K562 (cell line): ENCODE data around the gene SLIRP. TPM values are rescaled to one million over a fixed set of nuclear protein-coding genes. Genes with fewer than 3 reads are reported as not detected.

Experiments
- HLTF ChIP-seq: fragments of 450-650 bp; IDR thresholded peaks from 2 replicates; pipeline ENCODE4 v1.6.1; 2016
- PTTG1 ChIP-seq: fragments of 450-650 bp; IDR thresholded peaks from 2 replicates; pipeline ENCODE4 v1.6.1; 2016; ENCODE audit warnings: low read depth, mild to moderate bottlenecking, missing genetic modification characterization, missing compliant biosample characterization
- RBM15 ChIP-seq: fragments of 200-400 bp; formaldehyde crosslinking; IDR thresholded peaks from 2 replicates; pipeline ENCODE4 v1.6.1; 2018; ENCODE audit warnings: mild to moderate bottlenecking, low read length, moderate library complexity; ENCODE audit not compliant: insufficient read depth
- TAL1 ChIP-seq: fragments of 450-650 bp; IDR thresholded peaks from 2 replicates; pipeline ENCODE4 v1.6.1; 2016; ENCODE audit warnings: mild to moderate bottlenecking
- ZNF311 ChIP-seq: fragments of 250-450 bp; sonication (Bioruptor Pico); IDR thresholded peaks from 2 replicates; pipeline ENCODE4 v1.4.0; 2020; ENCODE audit warnings: mild to moderate bottlenecking, moderate library complexity
- ZNF586 ChIP-seq: fragments of 450-650 bp; formaldehyde crosslinking; conservative IDR thresholded peaks from 2 replicates; pipeline ENCODE4 v1.4.0; 2020; ENCODE audit warnings: mild to moderate bottlenecking, moderate library complexity
- polyA plus RNA-seq, 8 experiments: library from polyadenylated mRNA; depleted of rRNA in 4 of 8; stranded (reverse) in 5 of 8; unstranded in 3 of 8; fragments of >200 nt; fragmentation: Nextera tagmentation in 2 of 8; fragmentation: Illumina TruSeq in 1 of 8; extraction: Ambion mirVana in 2 of 8; extraction: Trizol in 1 of 8; gene quantifications; 2 replicates each; pipeline versions ENCODE4 v1.2.1 to v1.2.3, GENCODE V29; 2011 to 2014; ENCODE audit warnings: inconsistent platforms in 1 of 8, missing spikeins in 1 of 8
- total RNA-seq, 7 experiments: library from RNA; depleted of rRNA in 6 of 7; stranded (reverse); fragments of >200 nt in 6 of 7; fragmentation: Illumina TruSeq in 2 of 7; extraction: Trizol in 2 of 7; gene quantifications; 2 replicates each; pipeline versions ENCODE4 v1.2.1 to v1.2.3, GENCODE V29; 2011 to 2021; ENCODE audit warnings: low replicate concordance in 1 of 7
- TF ChIP-seq, protein P1 (sequence below): fragments of 450-650 bp; IDR thresholded peaks from 2 replicates; pipeline ENCODE4 v1.6.1; 2016; ENCODE audit warnings: low read depth
- TF ChIP-seq, protein P2 (sequence below): sonication (generic); formaldehyde crosslinking; IDR thresholded peaks from 2 replicates; pipeline ENCODE4 v1.8.1; 2022; ENCODE audit warnings: missing genetic modification reagents

SLIRP gene
- total and polyA plus RNA-seq, 9 of the 15 experiments (the other 6 are each of a cell fraction or from before 2014, with no cell fraction given), result 251 to 1,905 (median 491) TPM

DNA sequence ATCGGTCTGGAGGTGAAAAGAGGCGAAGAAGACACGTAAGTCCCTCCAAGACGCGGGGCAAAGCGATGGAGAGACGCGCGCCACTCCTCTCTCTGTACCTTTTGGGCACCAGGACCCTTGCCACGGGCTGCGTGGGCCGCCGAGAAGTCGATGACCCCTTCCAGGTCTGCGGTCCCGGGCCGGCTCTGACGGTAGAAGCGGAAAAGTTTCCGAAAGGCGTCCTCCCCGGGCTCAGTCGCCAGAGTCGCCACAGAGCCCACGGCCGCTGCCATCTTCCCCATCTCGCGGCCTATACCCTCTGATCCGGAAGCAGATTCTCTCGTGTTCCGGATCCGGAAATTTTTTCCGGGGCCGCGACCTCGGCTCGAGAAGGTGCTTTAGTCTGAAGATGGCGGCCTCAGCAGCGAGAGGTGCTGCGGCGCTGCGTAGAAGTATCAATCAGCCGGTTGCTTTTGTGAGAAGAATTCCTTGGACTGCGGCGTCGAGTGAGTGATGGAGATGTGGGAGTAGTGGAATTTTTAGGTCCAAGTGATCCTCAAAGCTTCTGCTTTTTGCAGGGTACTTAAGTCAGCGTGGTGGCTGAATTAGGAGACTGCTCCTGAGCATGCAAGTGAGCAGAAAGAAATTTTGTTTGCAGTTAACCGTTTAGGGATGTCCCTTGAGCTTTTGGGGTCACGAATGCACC is at the start of gene SLIRP, which contains the start of gene ALKBH1 (continued):
- TF ChIP-seq, protein P1, sequence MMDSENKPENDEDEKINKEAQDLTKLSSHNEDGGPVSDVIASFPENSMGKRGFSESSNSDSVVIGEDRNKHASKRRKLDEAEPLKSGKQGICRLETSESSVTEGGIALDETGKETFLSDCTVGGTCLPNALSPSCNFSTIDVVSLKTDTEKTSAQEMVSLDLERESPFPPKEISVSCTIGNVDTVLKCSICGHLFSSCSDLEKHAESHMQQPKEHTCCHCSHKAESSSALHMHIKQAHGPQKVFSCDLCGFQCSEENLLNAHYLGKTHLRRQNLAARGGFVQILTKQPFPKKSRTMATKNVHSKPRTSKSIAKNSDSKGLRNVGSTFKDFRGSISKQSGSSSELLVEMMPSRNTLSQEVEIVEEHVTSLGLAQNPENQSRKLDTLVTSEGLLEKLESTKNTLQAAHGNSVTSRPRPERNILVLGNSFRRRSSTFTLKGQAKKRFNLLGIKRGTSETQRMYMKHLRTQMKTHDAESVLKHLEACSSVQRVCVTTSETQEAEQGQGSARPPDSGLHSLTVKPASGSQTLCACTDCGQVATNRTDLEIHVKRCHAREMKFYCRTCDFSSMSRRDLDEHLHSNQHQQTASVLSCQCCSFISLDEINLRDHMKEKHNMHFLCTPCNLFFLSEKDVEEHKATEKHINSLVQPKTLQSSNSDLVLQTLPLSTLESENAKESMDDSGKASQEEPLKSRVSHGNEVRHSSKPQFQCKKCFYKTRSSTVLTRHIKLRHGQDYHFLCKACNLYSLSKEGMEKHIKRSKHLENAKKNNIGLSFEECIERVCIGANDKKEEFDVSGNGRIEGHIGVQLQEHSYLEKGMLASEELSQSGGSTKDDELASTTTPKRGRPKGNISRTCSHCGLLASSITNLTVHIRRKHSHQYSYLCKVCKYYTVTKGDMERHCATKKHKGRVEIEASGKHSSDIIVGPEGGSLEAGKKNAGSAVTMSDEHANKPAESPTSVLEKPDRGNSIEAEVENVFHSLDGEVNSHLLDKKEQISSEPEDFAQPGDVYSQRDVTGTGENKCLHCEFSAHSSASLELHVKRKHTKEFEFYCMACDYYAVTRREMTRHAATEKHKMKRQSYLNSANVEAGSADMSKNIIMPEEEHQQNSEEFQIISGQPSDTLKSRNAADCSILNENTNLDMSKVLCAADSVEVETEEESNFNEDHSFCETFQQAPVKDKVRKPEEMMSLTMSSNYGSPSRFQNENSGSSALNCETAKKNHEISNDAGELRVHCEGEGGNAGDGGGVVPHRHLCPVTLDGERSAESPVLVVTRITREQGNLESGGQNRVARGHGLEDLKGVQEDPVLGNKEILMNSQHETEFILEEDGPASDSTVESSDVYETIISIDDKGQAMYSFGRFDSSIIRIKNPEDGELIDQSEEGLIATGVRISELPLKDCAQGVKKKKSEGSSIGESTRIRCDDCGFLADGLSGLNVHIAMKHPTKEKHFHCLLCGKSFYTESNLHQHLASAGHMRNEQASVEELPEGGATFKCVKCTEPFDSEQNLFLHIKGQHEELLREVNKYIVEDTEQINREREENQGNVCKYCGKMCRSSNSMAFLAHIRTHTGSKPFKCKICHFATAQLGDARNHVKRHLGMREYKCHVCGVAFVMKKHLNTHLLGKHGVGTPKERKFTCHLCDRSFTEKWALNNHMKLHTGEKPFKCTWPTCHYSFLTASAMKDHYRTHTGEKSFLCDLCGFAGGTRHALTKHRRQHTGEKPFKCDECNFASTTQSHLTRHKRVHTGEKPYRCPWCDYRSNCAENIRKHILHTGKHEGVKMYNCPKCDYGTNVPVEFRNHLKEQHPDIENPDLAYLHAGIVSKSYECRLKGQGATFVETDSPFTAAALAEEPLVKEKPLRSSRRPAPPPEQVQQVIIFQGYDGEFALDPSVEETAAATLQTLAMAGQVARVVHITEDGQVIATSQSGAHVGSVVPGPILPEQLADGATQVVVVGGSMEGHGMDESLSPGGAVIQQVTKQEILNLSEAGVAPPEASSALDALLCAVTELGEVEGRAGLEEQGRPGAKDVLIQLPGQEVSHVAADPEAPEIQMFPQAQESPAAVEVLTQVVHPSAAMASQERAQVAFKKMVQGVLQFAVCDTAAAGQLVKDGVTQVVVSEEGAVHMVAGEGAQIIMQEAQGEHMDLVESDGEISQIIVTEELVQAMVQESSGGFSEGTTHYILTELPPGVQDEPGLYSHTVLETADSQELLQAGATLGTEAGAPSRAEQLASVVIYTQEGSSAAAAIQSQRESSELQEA, result no peak
- TF ChIP-seq ZNF586, result no peak
- TF ChIP-seq ZNF311 (CRISPR knock-in tag), result no peak
- no peak for TF ChIP-seq RBM15
- no peak for TF ChIP-seq HLTF
- TF ChIP-seq, protein P2, sequence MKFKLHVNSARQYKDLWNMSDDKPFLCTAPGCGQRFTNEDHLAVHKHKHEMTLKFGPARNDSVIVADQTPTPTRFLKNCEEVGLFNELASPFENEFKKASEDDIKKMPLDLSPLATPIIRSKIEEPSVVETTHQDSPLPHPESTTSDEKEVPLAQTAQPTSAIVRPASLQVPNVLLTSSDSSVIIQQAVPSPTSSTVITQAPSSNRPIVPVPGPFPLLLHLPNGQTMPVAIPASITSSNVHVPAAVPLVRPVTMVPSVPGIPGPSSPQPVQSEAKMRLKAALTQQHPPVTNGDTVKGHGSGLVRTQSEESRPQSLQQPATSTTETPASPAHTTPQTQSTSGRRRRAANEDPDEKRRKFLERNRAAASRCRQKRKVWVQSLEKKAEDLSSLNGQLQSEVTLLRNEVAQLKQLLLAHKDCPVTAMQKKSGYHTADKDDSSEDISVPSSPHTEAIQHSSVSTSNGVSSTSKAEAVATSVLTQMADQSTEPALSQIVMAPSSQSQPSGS (CRISPR knock-in tag), result no peak
- no peak for TF ChIP-seq PTTG1 (tag)
- TF ChIP-seq TAL1, result no peak
